HG03045 (cell line): ENCODE data around the gene PTPRT.

Experiments
- ATAC-seq: cut with Tn5 transposase; IDR thresholded peaks from one replicate; pipeline ENCODE4 v1.9.1; 2021; ENCODE audit warnings: mild to moderate bottlenecking, moderate library complexity; ENCODE audit not compliant: unreplicated experiment

Gene PTPRT

GRCh38 chr20:42158272-42158671 is 1031.4 kb downstream of the PTPRT start:
- ATAC-seq: no peak

- ATAC-seq: no peak
Observed at GRCh38 chr20:42155586-42155985, 1034.1 kb downstream of the PTPRT start.

GRCh38 chr20:42152575-42152974 is 1037.1 kb downstream of the PTPRT start:
- ATAC-seq: no peak

GRCh38 chr20:42150230-42150629 is 1039.5 kb downstream of the PTPRT start:
- ATAC-seq: no peak

- no peak for ATAC-seq
Observed at GRCh38 chr20:42138729-42139128, 1051.0 kb downstream of the PTPRT start.

- ATAC-seq: no peak
Observed at GRCh38 chr20:42134265-42135098, 1055.2 kb downstream of the PTPRT start.

- ATAC-seq: no peak
Observed at GRCh38 chr20:42130810-42131596, 1058.7 kb downstream of the PTPRT start.

- no peak for ATAC-seq
Observed at GRCh38 chr20:42125426-42125825, 1064.3 kb downstream of the PTPRT start.

- no peak for ATAC-seq
Observed at GRCh38 chr20:42123981-42124473, 1065.7 kb downstream of the PTPRT start.

- ATAC-seq: no peak
Observed at GRCh38 chr20:42118409-42119125, 1071.1 kb downstream of the PTPRT start.

GRCh38 chr20:42118001-42118400 is 1071.7 kb downstream of the PTPRT start:
- ATAC-seq: no peak

GRCh38 chr20:42113236-42113635 is 1076.5 kb downstream of the PTPRT start:
- ATAC-seq: no peak

- no peak for ATAC-seq
Observed at GRCh38 chr20:42112161-42112560, 1077.5 kb downstream of the PTPRT start.

- no peak for ATAC-seq
Observed at GRCh38 chr20:42111349-42111748, 1078.4 kb downstream of the PTPRT start.

- ATAC-seq: no peak
Observed at GRCh38 chr20:42110301-42110700, 1079.4 kb downstream of the PTPRT start.

GRCh38 chr20:42102000-42102399 is 1087.7 kb downstream of the PTPRT start:
- ATAC-seq: no peak

GRCh38 chr20:42100137-42100704 is 1089.5 kb downstream of the PTPRT start:
- ATAC-seq: no peak

GRCh38 chr20:42099101-42099500 is 1090.6 kb downstream of the PTPRT start:
- ATAC-seq: no peak

- ATAC-seq: no peak
Observed at GRCh38 chr20:42098418-42098817, 1091.3 kb downstream of the PTPRT start.

- no peak for ATAC-seq
Observed at GRCh38 chr20:42097741-42098140, 1092.0 kb downstream of the PTPRT start.

- ATAC-seq: no peak
Observed at GRCh38 chr20:42095221-42095620, 1094.5 kb downstream of the PTPRT start.
